Dedifferentiated amniotic fluid mesenchymal stem cell (primary cell): ENCODE data around the gene AFF2.

ENCODE experiments used
- DNase-seq: peaks from one replicate; pipeline ENCODE4 v3.0.0-alpha.2; 2016; ENCODE audit errors: extremely low spot score

The AFF2 gene

GRCh38 chrX:148582353-148582752 is 81.9 kb downstream of the AFF2 start:
- DNase-seq: no peak

- no peak for DNase-seq
These were observed 88.4 kb downstream of the AFF2 start for GRCh38 chrX:148588649-148589310.

- no peak for DNase-seq
These were observed 92.2 kb downstream of the AFF2 start for GRCh38 chrX:148592595-148592994.

GRCh38 chrX:148593146-148593545 is 92.7 kb downstream of the AFF2 start:
- no peak for DNase-seq

GRCh38 chrX:148593987-148594386 is 93.6 kb downstream of the AFF2 start:
- DNase-seq: no peak

- no peak for DNase-seq
These were observed 99.0 kb downstream of the AFF2 start for GRCh38 chrX:148599404-148599803.

- no peak for DNase-seq
These were observed 99.7 kb downstream of the AFF2 start for GRCh38 chrX:148600131-148600530.

GRCh38 chrX:148600581-148600980 is 100.2 kb downstream of the AFF2 start:
- no peak for DNase-seq

GRCh38 chrX:148601034-148601433 is 100.6 kb downstream of the AFF2 start:
- DNase-seq: no peak

- no peak for DNase-seq
These were observed 109.3 kb downstream of the AFF2 start for GRCh38 chrX:148609515-148610327.

- DNase-seq: no peak
These were observed 109.9 kb downstream of the AFF2 start for GRCh38 chrX:148610328-148610698.

- DNase-seq: no peak
These were observed 111.6 kb downstream of the AFF2 start for GRCh38 chrX:148611993-148612392.

- no peak for DNase-seq
These were observed 112.0 kb downstream of the AFF2 start for GRCh38 chrX:148612431-148612830.

- DNase-seq: no peak
These were observed 113.2 kb downstream of the AFF2 start for GRCh38 chrX:148613636-148614035.

- no peak for DNase-seq
These were observed 115.1 kb downstream of the AFF2 start for GRCh38 chrX:148615491-148615890.

- no peak for DNase-seq
These were observed 118.3 kb downstream of the AFF2 start for GRCh38 chrX:148618470-148619445.

GRCh38 chrX:148620023-148620422 is 119.6 kb downstream of the AFF2 start:
- no peak for DNase-seq

- no peak for DNase-seq
These were observed 124.6 kb downstream of the AFF2 start for GRCh38 chrX:148624951-148625474.

- DNase-seq: no peak
These were observed 128.2 kb downstream of the AFF2 start for GRCh38 chrX:148628621-148629020.

- no peak for DNase-seq
These were observed 129.0 kb downstream of the AFF2 start for GRCh38 chrX:148629434-148629833.

- no peak for DNase-seq
These were observed 132.0 kb downstream of the AFF2 start for GRCh38 chrX:148632444-148632843.
